ENCODE data around the gene PTPRD.

GRCh38 chr9:8779478-8779877, 1833.3 kb downstream of the PTPRD start:
- TF ChIP-seq CTCF (IDR thresholded peaks at IDR 0.05) = no peak
- TF ChIP-seq POLR2AphosphoS5 (IDR thresholded peaks at IDR 0.05; ENCODE audit: low read depth, low read length) = no peak
- no peak for TF ChIP-seq SIN3A (IDR thresholded peaks at IDR 0.05; ENCODE audit: borderline replicate concordance, insufficient read depth, low read depth, low read length)
